ENCODE measurements around the gene SEC23B. TPM values are rescaled to one million over a fixed set of nuclear protein-coding genes. Genes with fewer than 3 reads are reported as not detected.
A peak's percentile ranks its signal among the peaks of the same experiment; 100 is the strongest.

The SEC23B gene
- total and polyA plus RNA-seq, 10 of the 15 experiments (the other 5 are each of a cell fraction or from before 2014, with no cell fraction given) = 49.1 to 121 (median 75.6) TPM

DNA sequence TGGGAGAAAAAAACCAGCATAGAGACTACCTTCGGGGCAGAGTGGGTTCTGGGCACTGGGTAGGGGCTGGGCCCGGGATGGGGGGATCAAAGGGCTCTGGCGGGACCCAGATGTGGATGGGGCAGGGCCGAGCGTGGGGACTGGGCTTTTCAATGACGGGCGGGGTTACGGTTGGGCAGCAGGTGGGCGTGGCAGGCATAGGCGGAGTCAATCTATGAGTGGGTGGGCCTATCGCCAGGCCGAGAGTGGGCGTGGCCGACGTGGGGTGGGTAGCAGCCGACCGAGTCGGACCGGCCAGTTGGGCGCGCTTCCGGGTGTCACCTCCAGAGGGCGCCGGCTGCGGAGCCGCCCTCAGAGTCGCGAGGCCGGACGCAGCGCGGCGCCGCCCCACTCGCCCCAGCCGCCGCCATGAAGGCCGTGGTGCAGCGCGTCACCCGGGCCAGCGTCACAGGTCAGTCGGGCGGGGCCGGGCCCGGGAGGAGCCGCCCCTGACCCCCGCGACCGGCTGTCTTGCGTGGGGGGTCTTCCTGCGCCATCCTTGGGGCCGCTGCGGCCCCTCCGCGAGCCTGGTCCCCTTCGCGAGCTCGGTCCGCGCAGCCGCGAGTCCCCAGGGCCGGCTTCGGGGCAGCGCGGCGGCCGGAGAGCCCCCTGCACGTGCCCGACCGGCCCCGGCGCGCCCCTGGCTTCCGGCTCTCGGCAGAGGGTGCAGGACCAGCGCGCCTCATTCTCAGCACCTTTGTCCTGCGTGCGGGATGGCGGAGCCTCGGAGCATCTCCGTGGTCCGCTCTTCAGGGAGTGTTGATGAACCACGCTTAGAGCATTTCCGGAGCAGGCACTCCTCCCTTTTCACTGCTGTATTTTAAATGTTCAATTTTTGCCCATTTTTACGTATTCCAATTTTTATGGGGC lies 80.2 kb downstream of the SEC23B start, which contains the start of gene DTD1 (continued):
- TF ChIP-seq, protein P1, sequence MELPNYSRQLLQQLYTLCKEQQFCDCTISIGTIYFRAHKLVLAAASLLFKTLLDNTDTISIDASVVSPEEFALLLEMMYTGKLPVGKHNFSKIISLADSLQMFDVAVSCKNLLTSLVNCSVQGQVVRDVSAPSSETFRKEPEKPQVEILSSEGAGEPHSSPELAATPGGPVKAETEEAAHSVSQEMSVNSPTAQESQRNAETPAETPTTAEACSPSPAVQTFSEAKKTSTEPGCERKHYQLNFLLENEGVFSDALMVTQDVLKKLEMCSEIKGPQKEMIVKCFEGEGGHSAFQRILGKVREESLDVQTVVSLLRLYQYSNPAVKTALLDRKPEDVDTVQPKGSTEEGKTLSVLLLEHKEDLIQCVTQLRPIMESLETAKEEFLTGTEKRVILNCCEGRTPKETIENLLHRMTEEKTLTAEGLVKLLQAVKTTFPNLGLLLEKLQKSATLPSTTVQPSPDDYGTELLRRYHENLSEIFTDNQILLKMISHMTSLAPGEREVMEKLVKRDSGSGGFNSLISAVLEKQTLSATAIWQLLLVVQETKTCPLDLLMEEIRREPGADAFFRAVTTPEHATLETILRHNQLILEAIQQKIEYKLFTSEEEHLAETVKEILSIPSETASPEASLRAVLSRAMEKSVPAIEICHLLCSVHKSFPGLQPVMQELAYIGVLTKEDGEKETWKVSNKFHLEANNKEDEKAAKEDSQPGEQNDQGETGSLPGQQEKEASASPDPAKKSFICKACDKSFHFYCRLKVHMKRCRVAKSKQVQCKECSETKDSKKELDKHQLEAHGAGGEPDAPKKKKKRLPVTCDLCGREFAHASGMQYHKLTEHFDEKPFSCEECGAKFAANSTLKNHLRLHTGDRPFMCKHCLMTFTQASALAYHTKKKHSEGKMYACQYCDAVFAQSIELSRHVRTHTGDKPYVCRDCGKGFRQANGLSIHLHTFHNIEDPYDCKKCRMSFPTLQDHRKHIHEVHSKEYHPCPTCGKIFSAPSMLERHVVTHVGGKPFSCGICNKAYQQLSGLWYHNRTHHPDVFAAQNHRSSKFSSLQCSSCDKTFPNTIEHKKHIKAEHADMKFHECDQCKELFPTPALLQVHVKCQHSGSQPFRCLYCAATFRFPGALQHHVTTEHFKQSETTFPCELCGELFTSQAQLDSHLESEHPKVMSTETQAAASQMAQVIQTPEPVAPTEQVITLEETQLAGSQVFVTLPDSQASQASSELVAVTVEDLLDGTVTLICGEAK (IDR thresholded peaks at IDR 0.05; ENCODE audit: borderline replicate concordance) = peak; percentile 69
- TF ChIP-seq ZNF24 (IDR thresholded peaks at IDR 0.05) (peak; percentile 54; the same call in 1 of the 2 replicates), CEBPB (IDR thresholded peaks at IDR 0.05; ENCODE audit: borderline replicate concordance in 1 of 2, low read depth in 2 of 2, low read length in 2 of 2) (no peak), ATF7 (IDR thresholded peaks at IDR 0.05; ENCODE audit: low read depth) (no peak; the same call in 1 of the 2 replicates), CBX5 (IDR thresholded peaks at IDR 0.05; ENCODE audit: low read depth) (no peak), PKNOX1 (IDR thresholded peaks at IDR 0.05) (peak; percentile 72; the same call in 1 of the 2 replicates), POLR2AphosphoS2 (IDR thresholded peaks at IDR 0.05; ENCODE audit: low read depth, low read length) (0 out of 2 replicates have a peak, but pooled peaks have one; percentile 34), WRNIP1 (IDR thresholded peaks at IDR 0.05; ENCODE audit: borderline replicate concordance, low read depth, low read length) (no peak), JUND (IDR thresholded peaks at IDR 0.05; ENCODE audit: low read depth, low read length) (no peak), KLF5 (IDR thresholded peaks at IDR 0.05; ENCODE audit: partially characterized antibody) (peak; percentile 64), ZZZ3 (IDR thresholded peaks at IDR 0.05; ENCODE audit: control insufficient read depth, insufficient read length, low read depth) (no peak)
